GM18498 (cell line): ENCODE measurements around the gene LRCOL1.

ENCODE experiments used
- ATAC-seq: cut with Tn5 transposase; IDR thresholded peaks from one replicate; pipeline ENCODE4 v1.9.1; 2021; ENCODE audit warnings: mild to moderate bottlenecking, moderate library complexity; ENCODE audit not compliant: unreplicated experiment

The LRCOL1 gene

DNA sequence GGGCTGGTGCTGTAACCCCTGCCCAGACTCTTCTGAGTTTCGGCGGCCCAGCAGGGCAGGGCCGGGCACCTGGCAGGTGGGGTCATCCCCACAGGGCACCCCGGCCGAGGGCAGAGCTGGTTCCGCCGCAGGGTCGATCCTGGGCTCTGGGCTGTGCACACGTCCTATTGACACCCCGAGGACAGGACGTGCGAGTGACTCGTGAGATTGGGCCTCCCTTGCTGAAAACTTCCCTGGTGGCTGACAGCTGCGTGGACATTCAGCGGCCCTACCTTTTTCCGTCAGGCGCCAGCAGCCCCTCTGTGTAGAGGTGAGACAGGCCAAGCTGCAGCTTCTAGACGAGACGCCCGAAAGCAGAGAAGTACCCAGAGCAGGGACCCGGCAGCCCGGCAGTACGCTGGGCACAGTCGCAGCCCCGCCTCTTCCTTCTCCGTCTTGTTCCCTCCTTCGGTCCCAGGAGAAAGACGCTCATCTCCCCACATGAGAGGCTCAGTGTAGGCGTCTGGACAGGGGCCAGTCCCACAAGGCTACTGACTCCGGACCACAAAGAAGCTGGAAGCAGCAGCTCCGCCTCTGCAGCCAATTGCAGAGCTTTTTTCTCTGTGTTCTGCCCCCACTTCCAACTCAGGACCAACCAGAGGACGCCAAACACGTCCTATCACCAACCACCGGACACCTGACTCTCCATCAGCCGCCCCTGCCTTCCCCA lies at the start of gene LRCOL1:
Gene LRCOL1, minus strand, starts transcription at position 532 of the 709 bp plus-strand sequence. CDS start 4,331 bp downstream, outside the sequence.
- ATAC-seq = no peak

DNA sequence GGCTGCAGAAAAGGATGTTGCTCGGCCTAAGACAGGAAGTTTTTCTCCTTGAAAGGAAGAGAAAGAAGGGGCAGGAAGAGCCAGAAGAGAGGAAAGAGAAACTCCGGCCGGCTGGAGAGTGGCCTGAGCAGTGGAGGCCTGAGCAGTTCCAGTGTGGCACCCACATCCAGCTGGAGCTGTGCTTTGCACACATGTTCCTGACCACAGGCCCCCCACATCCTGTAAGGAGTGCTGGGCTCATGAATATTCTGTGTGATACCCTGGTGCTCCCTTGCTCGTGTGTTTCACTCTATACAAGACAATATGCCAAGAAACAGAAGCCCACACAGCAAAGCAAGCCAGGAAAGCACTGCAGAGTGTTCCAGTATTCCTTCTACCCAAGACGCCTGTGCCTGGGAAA lies 49.7 kb upstream of the LRCOL1 start:
- no peak for ATAC-seq

DNA sequence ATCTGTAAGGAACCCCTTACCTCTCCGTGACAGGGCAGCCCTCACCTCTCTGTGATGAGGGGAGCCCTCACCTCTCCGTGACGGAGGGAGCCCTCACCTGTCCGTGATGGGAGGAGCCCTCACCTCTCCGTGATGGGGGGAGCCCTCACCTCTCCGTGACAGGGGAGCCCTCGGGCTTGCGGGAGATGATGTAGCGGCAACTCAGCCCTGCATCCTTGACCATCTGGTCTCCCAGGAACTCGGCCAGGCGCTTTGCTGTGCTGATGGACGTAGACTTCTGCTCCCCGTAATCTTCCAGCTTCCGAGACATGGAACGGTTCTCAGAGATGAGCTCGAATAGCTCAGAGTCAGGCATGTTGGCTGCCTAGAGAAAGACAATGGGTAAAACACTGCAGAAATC lies 48.8 kb upstream of the LRCOL1 start:
- ATAC-seq = no peak

- ATAC-seq = no peak
These were observed 47.9 kb upstream of the LRCOL1 start for GRCh38 chr12:132658149-132658894.

DNA sequence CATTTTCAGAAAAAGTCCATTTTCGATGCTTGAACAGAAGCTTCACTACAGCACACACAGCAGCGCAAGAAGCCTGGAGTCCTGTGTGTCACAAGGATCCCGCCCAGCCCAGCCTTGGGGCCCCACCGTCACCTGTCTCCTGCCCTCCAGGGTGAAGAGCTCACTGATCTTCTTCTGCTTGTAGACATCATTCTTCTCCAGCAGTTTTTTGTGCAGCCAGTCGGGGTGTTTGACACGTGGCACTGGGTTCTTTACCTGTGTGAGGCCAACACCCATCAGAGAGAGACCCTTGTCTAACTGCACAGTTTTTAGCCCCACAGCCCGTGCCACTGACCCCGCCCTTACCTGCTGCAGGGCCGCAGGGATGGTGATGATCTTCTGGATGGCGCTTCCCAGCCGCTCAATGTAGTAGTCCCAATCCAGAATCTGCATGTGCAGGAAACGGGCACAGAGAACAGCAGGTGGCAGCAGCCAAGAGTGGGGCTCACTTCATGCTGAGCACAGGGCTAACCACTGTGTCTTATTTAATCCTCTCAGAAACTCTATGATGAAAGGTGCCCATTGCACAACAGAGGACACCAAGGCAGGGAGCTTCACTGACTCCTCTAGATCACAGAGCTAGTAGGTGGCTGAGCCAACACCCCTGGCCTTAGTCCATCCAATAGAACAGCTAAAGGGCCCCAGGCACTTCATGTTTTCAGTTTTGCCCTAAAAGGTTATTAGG lies 46.8 kb upstream of the LRCOL1 start:
- no peak for ATAC-seq

DNA sequence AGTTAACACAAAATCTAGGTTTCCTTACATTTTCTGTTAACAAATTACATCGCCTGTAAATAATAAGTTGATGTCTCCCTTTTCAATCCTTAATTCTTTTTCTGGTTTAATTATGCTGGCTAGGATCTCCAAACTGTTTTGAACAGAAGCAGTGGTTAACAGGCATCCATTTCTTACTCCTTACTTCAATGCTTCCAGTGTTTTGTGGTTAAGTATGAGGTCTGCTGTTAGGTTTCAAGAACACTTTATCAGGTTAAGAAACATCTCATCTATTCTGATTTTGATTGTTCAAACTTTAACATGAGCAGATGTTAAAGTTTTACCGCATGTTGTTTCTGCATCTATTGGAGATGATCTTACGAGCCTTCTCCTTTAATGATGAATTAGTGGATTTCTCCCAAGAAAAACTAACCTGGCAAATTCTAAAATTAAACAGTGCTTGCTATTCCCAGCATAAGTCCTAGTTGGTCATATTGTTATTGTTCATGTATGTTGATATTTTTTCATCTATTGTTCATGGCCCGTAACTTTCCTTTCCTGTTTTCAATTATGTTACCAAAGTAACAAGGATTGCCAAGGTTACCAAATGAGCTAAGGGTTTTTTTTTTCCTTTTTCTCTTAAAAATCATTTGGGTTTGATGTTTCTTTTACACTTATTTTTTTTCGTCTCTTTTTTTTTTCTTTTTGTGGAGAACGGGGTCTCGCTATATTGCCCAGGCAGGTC lies 43.3 kb upstream of the LRCOL1 start:
- no peak for ATAC-seq

DNA sequence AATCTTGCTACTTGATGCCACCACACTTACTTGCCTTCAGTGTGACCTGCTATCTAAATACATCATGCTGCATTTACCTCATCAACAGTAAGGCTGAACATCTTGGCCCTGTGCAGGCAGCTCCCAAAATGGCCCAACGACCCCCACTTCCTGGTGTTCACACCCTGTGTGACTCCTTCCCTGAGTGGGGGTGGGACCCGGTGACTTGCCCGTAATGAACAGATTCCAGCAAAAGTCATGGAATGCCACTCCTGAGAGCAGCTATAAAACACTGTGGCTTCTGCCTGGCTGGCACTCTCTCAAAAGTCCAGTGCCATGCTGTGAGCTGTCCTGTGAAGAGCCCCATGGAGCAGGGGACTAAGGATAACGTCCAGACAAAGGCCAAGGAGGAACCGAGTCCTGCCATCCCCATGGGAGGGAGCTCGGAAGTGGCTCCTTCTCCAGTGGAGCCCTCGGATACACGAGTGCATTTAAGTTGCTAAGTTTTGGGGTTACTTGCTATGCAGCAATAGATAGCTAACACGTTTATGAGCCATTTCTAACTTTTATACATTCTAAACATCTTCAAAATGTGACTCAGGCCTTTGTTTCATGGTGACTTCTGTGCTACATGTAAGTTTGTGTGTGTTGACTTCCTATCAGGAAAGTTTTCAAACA lies 41.2 kb upstream of the LRCOL1 start:
- no peak for ATAC-seq

DNA sequence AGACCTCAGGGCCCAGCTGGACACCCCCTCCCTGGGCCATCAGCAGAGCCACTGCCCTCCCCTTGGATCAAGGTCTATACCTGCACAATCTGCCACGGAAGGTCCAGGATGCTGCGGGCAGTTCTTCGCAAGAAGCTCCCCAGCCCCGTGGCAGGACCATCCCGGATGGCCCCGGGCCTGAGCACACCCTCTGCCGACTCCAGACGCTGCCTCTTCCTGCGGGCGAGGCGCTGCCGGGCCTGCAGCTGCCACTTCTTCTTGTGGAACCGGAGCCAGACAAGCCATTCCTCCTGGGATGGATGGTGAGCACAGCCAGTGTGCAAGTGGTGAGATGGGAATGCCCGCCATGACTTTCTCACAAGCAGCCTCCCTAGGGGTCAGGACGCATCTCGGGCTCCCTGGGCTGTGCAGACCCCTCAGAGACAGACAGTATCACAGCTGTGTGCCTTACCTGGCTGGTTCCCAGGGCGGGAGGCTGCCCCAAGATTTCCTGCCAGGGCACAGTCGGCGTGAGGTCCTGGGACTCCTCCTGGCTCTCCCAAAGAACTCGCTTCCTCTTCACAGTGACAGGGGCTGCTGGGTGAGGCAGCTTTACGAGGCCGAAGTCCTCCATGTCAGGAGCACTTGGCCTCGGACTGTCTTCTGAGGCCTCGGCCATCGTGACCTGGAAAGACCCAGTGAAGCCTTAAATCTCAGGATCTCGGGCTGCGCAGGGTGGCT lies 39.0 kb upstream of the LRCOL1 start:
- ATAC-seq = no peak

- no peak for ATAC-seq
These were observed 38.3 kb upstream of the LRCOL1 start for GRCh38 chr12:132648616-132649225.

DNA sequence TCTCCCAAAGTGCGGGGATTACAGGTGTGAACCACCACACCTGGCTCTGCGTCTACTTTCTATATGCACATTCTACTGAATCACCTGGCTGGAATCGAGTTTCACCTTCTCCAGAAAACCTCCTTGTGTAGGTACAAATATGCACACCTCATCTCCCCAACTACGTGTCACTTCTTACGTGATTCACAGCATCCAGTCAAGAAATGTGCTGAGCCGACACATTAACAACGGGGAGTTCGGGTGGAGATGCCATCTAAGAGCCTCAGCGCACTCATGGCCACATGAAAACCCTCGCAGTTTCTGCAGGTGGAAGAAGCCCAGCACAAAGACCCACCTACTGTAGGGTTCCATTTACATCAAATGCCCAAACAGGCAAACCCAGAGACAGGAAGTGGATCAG lies 37.5 kb upstream of the LRCOL1 start:
- ATAC-seq = no peak

- ATAC-seq = no peak
These were observed 36.5 kb upstream of the LRCOL1 start for GRCh38 chr12:132646850-132647249.

GRCh38 chr12:132642846-132643835 lies 32.8 kb upstream of the LRCOL1 start:
- ATAC-seq = no peak

- no peak for ATAC-seq
These were observed 31.6 kb upstream of the LRCOL1 start for GRCh38 chr12:132641811-132642650.

DNA sequence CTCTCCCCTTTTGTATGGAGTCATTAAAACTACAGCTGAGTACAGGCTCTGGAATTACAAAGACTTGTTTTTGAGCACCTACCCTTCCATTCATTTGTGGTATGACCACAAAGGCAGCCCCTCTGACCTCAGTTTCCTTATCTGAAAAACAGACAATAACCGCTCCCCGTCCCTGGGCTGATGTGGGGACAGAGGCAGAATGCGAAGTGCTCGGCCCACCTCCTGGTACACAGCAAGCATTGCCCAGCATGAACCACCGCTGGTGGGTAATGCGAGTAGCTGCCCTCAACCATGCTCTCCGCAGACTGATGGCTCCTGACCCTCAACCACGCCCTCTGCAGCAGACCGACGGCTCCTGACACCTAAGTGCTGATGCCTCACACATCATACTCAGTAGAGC lies 30.6 kb upstream of the LRCOL1 start:
- ATAC-seq = no peak

DNA sequence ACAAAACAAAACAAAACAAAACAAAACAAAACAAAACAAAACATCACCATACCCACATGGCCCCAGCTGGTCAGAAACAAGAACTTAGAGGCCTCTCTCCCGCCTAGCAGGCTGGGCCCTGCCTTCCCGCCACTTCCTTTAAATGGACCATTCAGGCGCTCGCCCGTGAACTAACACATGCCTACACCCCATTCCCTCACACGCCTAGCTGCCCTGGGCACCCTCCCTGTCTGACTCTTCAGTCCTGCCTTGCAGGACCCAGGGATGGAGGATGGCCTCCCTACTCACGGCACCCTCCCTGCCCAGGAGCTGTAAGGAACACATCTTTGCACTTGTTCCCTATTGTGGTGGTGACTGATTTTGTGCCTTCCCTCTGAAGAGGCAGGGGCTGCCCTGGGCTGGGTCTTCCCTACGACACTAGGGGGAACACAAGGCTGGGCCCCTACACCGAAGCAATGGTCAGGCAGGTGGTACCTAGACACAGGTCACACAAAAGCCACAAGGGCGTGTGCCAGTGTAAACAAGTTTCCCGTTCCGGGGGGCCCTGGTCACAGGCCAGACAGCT lies 29.7 kb upstream of the LRCOL1 start:
- ATAC-seq = no peak

GRCh38 chr12:132638541-132639408 lies 28.4 kb upstream of the LRCOL1 start:
- ATAC-seq = no peak
